GM12801 (cell line): ENCODE data around the gene ARVCF.

Source experiments
- TF ChIP-seq, protein P1 (sequence below): IDR thresholded peaks from one replicate; pipeline ENCODE4 v1.5.1; 2011; ENCODE audit warnings: control low read depth; ENCODE audit not compliant: insufficient read length; ENCODE audit errors: extremely low read depth

Gene ARVCF

DNA sequence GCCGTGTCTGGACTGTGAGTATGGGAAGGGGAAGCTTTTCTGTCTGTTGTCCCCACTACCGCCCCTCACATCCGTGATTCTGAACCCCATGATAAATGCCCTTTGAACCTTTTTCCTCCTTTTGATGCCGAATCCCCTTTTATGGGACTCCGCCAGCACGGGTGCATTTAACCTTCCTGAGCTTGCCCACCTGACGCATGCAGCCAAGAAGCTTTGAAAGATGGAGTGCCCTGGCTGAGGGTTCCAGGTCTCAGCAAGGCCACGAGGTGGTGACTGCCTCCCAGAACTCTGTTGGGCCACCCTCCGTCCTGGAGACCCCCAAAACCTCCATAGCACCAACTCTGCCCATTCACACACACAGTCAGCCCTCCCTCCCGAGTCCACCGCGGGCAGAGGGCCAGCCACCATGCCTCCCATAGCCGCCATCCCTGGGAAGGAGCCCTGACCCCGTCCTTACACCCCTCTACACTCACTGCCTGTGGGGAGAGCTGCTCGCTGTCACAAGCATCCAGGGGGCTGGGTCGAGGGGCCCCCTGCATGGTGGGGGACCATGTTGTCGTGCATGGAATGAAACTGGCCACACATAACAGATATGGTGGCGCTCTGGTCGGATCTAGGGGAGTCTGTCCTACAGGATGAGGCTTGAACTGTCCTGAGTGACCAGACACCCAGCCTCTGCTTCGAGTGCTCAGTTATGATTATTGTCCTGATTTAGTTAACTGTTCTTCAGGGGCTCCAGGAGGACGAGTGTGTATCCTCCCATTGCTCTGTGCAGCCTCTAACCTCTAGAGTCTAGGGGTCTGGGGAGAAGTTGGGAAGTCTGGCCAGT, 75.9 kb downstream of the ARVCF start:
- TF ChIP-seq, protein P1, sequence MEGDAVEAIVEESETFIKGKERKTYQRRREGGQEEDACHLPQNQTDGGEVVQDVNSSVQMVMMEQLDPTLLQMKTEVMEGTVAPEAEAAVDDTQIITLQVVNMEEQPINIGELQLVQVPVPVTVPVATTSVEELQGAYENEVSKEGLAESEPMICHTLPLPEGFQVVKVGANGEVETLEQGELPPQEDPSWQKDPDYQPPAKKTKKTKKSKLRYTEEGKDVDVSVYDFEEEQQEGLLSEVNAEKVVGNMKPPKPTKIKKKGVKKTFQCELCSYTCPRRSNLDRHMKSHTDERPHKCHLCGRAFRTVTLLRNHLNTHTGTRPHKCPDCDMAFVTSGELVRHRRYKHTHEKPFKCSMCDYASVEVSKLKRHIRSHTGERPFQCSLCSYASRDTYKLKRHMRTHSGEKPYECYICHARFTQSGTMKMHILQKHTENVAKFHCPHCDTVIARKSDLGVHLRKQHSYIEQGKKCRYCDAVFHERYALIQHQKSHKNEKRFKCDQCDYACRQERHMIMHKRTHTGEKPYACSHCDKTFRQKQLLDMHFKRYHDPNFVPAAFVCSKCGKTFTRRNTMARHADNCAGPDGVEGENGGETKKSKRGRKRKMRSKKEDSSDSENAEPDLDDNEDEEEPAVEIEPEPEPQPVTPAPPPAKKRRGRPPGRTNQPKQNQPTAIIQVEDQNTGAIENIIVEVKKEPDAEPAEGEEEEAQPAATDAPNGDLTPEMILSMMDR, result no peak

DNA sequence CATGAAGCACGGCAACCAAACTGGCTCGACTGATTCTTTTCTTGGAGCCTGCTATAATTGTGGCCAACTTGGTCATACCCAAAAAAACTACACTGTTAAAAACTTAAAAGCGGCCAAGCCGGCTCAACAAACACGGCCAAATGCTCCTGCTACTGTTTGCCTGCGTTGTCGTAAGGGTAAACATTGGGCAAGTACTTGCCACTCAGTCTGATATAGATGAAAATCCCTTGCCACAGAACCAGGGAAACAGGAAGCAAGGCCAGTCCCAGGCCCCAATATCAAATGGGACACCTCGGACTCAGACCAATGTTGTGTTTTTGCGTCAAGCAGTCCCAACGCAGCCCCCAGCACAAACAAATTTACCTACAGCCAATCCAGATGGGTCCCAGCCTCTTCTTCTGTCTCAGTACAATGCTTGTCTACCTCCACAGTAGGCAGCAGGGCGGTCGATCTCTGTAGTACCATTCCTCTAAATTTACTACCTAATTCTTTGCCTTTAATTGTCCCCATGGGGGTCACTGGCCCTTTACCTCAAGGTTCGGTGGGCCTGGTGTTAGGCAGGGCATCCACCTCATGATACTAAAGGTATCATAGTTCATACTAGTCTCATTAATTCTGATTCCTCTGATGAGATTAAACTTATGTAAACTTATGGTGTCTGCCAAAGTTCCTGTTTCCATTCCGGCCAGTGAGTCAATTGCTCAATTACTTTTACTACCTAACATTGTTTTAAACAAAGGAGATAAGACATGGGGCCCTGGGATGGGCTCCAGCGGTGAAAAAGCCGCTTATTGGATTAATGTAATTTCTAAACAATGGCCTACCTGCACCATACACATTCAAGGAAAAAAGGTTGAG, 78.8 kb downstream of the ARVCF start:
- TF ChIP-seq, protein P1, result no peak

DNA sequence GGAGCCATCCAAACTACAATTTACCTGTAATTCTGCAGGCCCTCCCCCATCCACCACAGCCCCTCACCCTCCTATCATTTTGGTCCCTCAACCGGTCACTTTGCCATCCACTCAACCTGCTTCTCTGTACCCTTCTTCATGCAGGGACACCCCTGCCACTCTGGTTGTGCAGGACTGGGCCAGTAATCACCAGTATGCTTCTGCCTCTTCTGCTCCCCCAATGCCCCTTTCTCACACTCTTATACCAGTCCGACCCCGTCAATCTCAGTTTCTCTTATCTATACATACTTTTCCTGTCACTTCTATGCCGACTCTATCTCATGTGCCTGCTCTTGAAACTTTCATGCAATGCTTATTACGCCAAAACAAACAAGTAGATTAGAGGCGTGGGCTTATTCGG, 80.1 kb downstream of the ARVCF start:
- TF ChIP-seq, protein P1, result no peak

DNA sequence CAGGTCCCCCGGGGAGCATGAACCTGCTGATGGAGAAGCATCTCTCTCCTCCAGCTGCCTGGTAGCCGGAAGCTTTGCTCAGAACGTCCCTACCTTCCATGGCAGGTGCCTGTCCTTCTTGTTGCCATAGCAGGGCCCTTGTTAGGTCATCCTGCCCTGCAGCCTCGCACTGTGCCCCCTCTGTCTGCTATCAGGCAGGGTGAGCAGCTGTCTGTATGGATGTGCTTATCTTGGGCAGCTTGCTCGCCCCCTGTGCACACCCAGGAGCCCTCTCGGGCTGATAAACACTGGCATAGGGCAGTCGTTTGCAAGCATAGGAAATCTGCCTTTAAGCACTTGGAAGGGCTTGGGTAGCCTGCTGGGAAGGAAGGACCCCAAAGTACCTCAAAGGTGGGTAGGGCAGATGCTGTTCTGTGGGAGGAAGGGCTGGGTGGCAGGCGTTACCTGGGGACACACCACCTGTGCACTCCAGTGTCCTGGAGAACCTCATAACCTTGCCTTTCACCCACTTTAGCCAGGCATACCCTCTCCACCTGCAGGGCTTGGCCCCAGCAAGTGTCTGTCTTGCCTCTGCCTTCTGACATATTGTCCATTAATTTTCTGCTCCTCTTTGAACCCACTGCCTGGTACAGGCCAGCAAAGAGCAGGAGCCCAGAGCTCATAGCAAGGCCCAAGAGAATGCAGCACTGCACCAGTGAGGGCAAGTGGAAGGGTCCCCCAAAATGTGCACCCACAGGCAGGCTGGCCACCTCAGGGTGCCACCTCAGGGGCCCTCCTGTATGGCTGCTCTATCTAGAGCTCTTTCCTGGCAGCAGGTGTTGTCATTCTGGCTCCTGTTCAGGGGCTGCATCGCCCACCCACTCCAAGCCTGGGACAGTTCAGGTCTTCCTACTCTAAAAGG, 83.0 kb downstream of the ARVCF start:
- TF ChIP-seq, protein P1, result no peak

DNA sequence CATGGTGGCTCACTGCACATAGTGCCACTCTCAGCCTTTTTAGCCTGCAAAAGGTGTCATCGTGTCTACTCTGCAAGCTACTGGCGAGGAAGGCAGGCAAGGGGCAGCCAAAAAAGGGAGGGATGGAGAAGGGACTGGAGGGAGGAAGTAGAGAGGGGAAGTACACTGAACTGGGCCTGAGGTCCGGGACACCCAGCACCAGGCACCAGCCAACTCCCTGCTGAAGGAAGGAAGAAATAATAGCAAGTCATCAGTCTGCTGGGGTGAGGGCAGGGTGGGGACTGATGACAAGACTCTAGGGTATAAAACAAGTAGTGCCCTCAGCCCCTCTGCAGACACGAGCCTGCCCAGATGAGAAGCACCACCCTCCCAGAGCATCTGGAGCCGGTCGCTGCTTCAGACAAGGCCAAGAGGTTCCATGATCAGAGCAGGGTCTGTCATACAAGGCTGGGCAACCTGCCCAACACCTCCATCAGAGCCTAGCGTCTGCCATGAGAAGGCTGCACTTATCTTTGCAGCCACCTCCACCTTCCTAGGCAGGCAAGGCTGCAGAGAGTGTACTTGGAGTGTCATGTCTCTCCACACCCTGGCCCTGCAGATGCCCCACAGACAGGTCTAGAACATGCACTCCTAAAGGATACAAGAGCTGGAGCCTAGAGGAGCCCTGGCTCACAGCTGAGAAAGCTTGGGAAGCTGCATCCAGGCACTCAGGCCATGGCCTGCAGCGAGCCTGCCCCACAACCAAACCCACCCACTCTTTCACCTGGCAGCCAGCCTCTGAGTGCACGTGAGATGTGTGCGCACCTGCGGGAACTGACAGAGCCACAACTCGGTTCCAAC, 84.0 kb downstream of the ARVCF start:
- TF ChIP-seq, protein P1, result no peak

DNA sequence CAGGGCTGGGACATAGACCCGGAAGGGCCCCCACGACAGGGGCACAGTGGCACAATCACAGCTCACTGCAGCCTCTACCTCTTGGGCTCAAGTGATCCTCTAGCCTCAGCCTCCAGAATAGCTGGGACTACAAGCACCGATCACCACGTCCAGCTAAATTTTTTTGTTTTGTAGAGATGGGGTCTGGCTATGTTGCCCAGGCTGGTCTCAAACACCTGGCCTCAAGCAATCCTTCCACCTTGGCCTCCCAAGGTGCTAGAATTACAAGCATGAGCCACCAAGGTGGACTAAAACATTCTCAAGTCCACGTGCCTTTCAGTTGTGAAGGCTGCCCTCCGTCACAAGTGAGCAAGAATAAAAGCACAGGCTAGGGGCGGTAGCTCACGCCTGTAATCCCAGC, 85.1 kb downstream of the ARVCF start:
- TF ChIP-seq, protein P1, result no peak
